H1 (cell line): ENCODE measurements around the gene ABI3BP. TPM values are rescaled to one million over a fixed set of nuclear protein-coding genes. Genes with fewer than 3 reads are reported as not detected.
A peak's percentile ranks its signal among the peaks of the same experiment; 100 is the strongest.

Experiments
- CTCF ChIA-PET: fragments of 300-600 bp; sonication (Branson Sonifier 250); formaldehyde crosslinking; loops from one replicate; lab custom pipeline; 2021; ENCODE audit not compliant: partially characterized antibody; lab: Charles Lee
- POLR2A ChIA-PET: fragments of 300-600 bp; sonication (Branson Sonifier 250); formaldehyde crosslinking; loops from one replicate; lab custom pipeline; 2021; ENCODE audit warnings: inconsistent platforms; ENCODE audit not compliant: partially characterized antibody; lab: Charles Lee
- DNase-seq, 2 experiments: peaks; one replicate each; pipeline versions ENCODE4 v3.0.0 to v3.0.0-alpha.2; 2010 to 2022; ENCODE audit warnings: low spot score in 2 of 2, low read depth in 1 of 2, mixed read lengths in 1 of 2
- FAIRE-seq: peaks from 2 replicates; lab custom pipeline; 2011; peaks lifted over from hg19 to GRCh38; lab: Jason Lieb, UNC
- H2AFZ ChIP-seq: 2 replicates; pipeline ENCODE4 v1.8.1; 2012; ENCODE audit warnings: low read length, inconsistent platforms
- H2AK5ac ChIP-seq: 2 replicates; pipeline ENCODE4 v1.6.1; 2013; ENCODE audit warnings: low read depth, low read length
- H2BK120ac ChIP-seq: replicated peaks from 2 replicates; pipeline ENCODE3; 2013; ENCODE audit warnings: low read depth, low read length, inconsistent platforms
- H2BK12ac ChIP-seq: 2 replicates; pipeline ENCODE4 v1.6.1; 2013; ENCODE audit warnings: low read depth, low read length
- H2BK15ac ChIP-seq: 2 replicates; pipeline ENCODE4 v1.6.1; 2013; ENCODE audit warnings: low read length
- H2BK20ac ChIP-seq: 2 replicates; pipeline ENCODE4 v1.6.1; 2013; ENCODE audit warnings: low read length
- H2BK5ac ChIP-seq: 2 replicates; pipeline ENCODE4 v1.6.1; 2013; ENCODE audit warnings: low read depth, low read length
- H3K14ac ChIP-seq: 2 replicates; pipeline ENCODE4 v1.6.1; 2013; ENCODE audit warnings: inconsistent platforms; ENCODE audit not compliant: insufficient read length
- H3K18ac ChIP-seq: 2 replicates; pipeline ENCODE4 v1.6.1; 2013; ENCODE audit warnings: low read length; ENCODE audit errors: extremely low read depth
- H3K23ac ChIP-seq: 2 replicates; pipeline ENCODE4 v1.6.1; 2013; ENCODE audit warnings: inconsistent platforms; ENCODE audit not compliant: insufficient read length
- H3K23me2 ChIP-seq: 2 replicates; pipeline ENCODE4 v1.6.1; 2013; ENCODE audit warnings: low read depth, low read length
- H3K27ac ChIP-seq: 2 replicates; pipeline ENCODE4 v1.6.1; 2011; ENCODE audit warnings: low read depth, low read length, inconsistent platforms
- H3K27me3 ChIP-seq, 4 experiments: replicated peaks in 1 of 4; 1 replicate in 1 of 4; 2 replicates in 3 of 4; pipeline versions ENCODE4 v1.6.1 to v1.8.1; 2011 to 2013; ENCODE audit warnings: low read length in 3 of 4, mild to moderate bottlenecking in 3 of 4, inconsistent platforms in 2 of 4, mixed read lengths in 2 of 4, moderate library complexity in 1 of 4; ENCODE audit not compliant: control insufficient read depth in 3 of 4, insufficient read depth in 3 of 4; ENCODE audit errors: extremely low read depth in 1 of 4
- H3K36me3 ChIP-seq, 4 experiments: 2 replicates each; pipeline versions ENCODE4 v1.6.1 to v1.8.1; 2011 to 2013; ENCODE audit warnings: mild to moderate bottlenecking in 4 of 4, low read length in 3 of 4, moderate library complexity in 2 of 4, control low read depth in 1 of 4, inconsistent platforms in 1 of 4; ENCODE audit not compliant: insufficient read depth in 4 of 4, control insufficient read depth in 2 of 4
- H3K4ac ChIP-seq: replicated peaks from 2 replicates; pipeline ENCODE3; 2013; ENCODE audit warnings: low read length, low read depth, mixed read lengths, inconsistent platforms; ENCODE audit not compliant: insufficient read length
- H3K4me1 ChIP-seq, 4 experiments: replicated peaks in 1 of 4; 1 replicate in 1 of 4; 2 replicates in 3 of 4; pipeline versions ENCODE4 v1.6.1 to v1.8.1; 2011 to 2013; ENCODE audit warnings: low read length in 3 of 4, inconsistent platforms in 2 of 4, mixed read lengths in 1 of 4; ENCODE audit not compliant: insufficient read depth in 4 of 4, control insufficient read depth in 3 of 4
- H3K4me2 ChIP-seq, 2 experiments: 2 replicates each; pipeline versions ENCODE4 v1.6.1 to v1.8.1; 2011 to 2013; ENCODE audit warnings: low read depth in 2 of 2, low read length in 2 of 2, control low read depth in 1 of 2, inconsistent platforms in 1 of 2, mild to moderate bottlenecking in 1 of 2; ENCODE audit not compliant: insufficient read depth in 1 of 2
- H3K4me3 ChIP-seq, 4 experiments: fragments of 200-600, 300-600 bp in 1 of 4; sonication (generic), shearing (Covaris generic), sonication (Bioruptor Twin) in 1 of 4; 2 replicates each; pipeline versions ENCODE4 v1.5.1 to v1.8.1; 2011 to 2016; ENCODE audit warnings: low read length in 4 of 4, low read depth in 3 of 4, control low read depth in 2 of 4, inconsistent platforms in 2 of 4, mild to moderate bottlenecking in 2 of 4, mixed read lengths in 1 of 4, moderate library complexity in 1 of 4; ENCODE audit not compliant: insufficient read depth in 2 of 4; ENCODE audit errors: extremely low read depth in 1 of 4
- H3K56ac ChIP-seq: replicated peaks from 2 replicates; pipeline ENCODE3; 2013; ENCODE audit warnings: low read depth, mild to moderate bottlenecking, mixed read lengths, low read length, inconsistent platforms; ENCODE audit not compliant: insufficient read length
- H3K79me1 ChIP-seq: 2 replicates; pipeline ENCODE4 v1.6.1; 2013; ENCODE audit warnings: low read depth, low read length, control low read depth
- H3K79me2 ChIP-seq, 2 experiments: 2 replicates each; pipeline versions ENCODE4 v1.6.1 to v1.8.1; 2012 to 2013; ENCODE audit warnings: low read length in 2 of 2, mild to moderate bottlenecking in 2 of 2, inconsistent platforms in 1 of 2; ENCODE audit not compliant: insufficient read depth in 2 of 2, control insufficient read depth in 1 of 2
- H3K9ac ChIP-seq, 4 experiments: replicated peaks in 1 of 4; 1 replicate in 1 of 4; 2 replicates in 3 of 4; pipeline versions ENCODE4 v1.6.1 to v1.8.1; 2011 to 2013; ENCODE audit warnings: low read depth in 3 of 4, low read length in 3 of 4, control low read depth in 2 of 4, mild to moderate bottlenecking in 2 of 4, moderate library complexity in 2 of 4, inconsistent platforms in 1 of 4; ENCODE audit errors: extremely low read depth in 1 of 4
- H3K9me3 ChIP-seq, 2 experiments: 2 replicates each; pipeline versions ENCODE4 v1.6.1 to v1.8.1; 2012 to 2013; ENCODE audit warnings: mild to moderate bottlenecking in 2 of 2, moderate library complexity in 2 of 2, control low read depth in 1 of 2, inconsistent platforms in 1 of 2, low read depth in 1 of 2, low read length in 1 of 2, mixed read lengths in 1 of 2; ENCODE audit not compliant: insufficient read depth in 2 of 2
- H4K20me1 ChIP-seq, 2 experiments: replicated peaks in 1 of 2; 2 replicates each; pipeline versions ENCODE3 to v1.8.1; 2011 to 2013; ENCODE audit warnings: inconsistent platforms in 2 of 2, low read length in 2 of 2, mild to moderate bottlenecking in 1 of 2; ENCODE audit not compliant: insufficient read depth in 2 of 2, control insufficient read depth in 1 of 2
- H4K5ac ChIP-seq: 2 replicates; pipeline ENCODE4 v1.6.1; 2013; ENCODE audit warnings: low read length, low read depth, mixed read lengths, inconsistent platforms; ENCODE audit not compliant: insufficient read length
- H4K8ac ChIP-seq: 2 replicates; pipeline ENCODE4 v1.8.0; 2013; ENCODE audit warnings: mild to moderate bottlenecking, moderate library complexity, low read length, inconsistent platforms; ENCODE audit not compliant: insufficient read depth; ENCODE audit errors: extremely low read depth
- H4K91ac ChIP-seq: replicated peaks from 2 replicates; pipeline ENCODE3; 2013; ENCODE audit warnings: low read length, mixed read lengths, inconsistent platforms; ENCODE audit not compliant: insufficient read length
- ASH2L ChIP-seq: fragments of 200-600, 300-600 bp; sonication (generic); IDR thresholded peaks from one replicate; pipeline ENCODE4 v1.7.1; 2017; ENCODE audit warnings: low read length
- PHF8 ChIP-seq: fragments of 200-600 bp; sonication (generic); conservative IDR thresholded peaks from 2 replicates; pipeline ENCODE4 v1.7.1; 2012; ENCODE audit warnings: low read depth, mild to moderate bottlenecking, inconsistent platforms, low read length, moderate library complexity
- RBBP5 ChIP-seq: IDR thresholded peaks from 2 replicates; pipeline ENCODE4 v1.7.1; 2012; ENCODE audit warnings: low read depth, mild to moderate bottlenecking, inconsistent platforms, low read length, moderate library complexity, borderline replicate concordance
- SAP30 ChIP-seq: fragments of 300-600 bp; sonication (generic); IDR thresholded peaks from 2 replicates; pipeline ENCODE4 v1.7.1; 2012; ENCODE audit warnings: low read length, moderate library complexity, mild to moderate bottlenecking, inconsistent platforms; ENCODE audit not compliant: insufficient read depth, insufficient replicate concordance
- SIN3A ChIP-seq, 2 experiments: IDR thresholded peaks in 1 of 2; conservative IDR thresholded peaks in 1 of 2; 2 replicates each; pipeline ENCODE4 v1.6.1; 2011 to 2012; ENCODE audit warnings: low read length in 2 of 2, improper control_type of control experiment in 1 of 2, low read depth in 1 of 2, mild to moderate bottlenecking in 1 of 2
- USF2 ChIP-seq: IDR thresholded peaks from 2 replicates; pipeline ENCODE4 v1.6.1; 2011; ENCODE audit warnings: low read length, improper control_type of control experiment
- ZNF274 ChIP-seq: IDR thresholded peaks from 2 replicates; pipeline ENCODE4 v1.7.0; 2012; ENCODE audit warnings: low read length, borderline replicate concordance; ENCODE audit errors: extremely low read depth
- WGBS, 2 experiments: shearing (Covaris generic) in 1 of 2; methylation state at CpG; one replicate each; pipeline versions ENCODE4 v1.1.6 to v1.1.7; 2013 to 2015; ENCODE audit warnings: low lambda C conversion rate in 2 of 2, mixed read lengths in 2 of 2, inconsistent platforms in 1 of 2, low coverage in 1 of 2, missing lambda C conversion rate in 1 of 2; ENCODE audit not compliant: insufficient replicate concordance in 2 of 2, insufficient coverage in 1 of 2, insufficient read length in 1 of 2; ENCODE audit errors: extremely low coverage in 1 of 2, missing lambda C conversion rate in 1 of 2; 5-methylcytosine and 5-hydroxymethylcytosine counted together
- polyA plus RNA-seq, 7 experiments: library from polyadenylated mRNA; depleted of rRNA in 3 of 7; stranded (reverse) in 5 of 7; unstranded in 2 of 7; fragments of >200 nt in 5 of 7; fragments of 200-250 nt in 2 of 7; gene quantifications; 1 replicate in 5 of 7; 2 replicates in 1 of 7; 4 replicates in 1 of 7; pipeline versions ENCODE4 v1.2.1 to v1.2.3, GENCODE V29; 2011 to 2013; ENCODE audit warnings: missing spikeins in 2 of 7, mixed read lengths in 2 of 7
- total RNA-seq: library from RNA; stranded (reverse); fragmentation: NEBNext Ultra II Directional; extraction: Animal tissue kit (Norgen Biotek cat#: 25700); gene quantifications from 2 replicates; pipeline ENCODE4 v1.2.1, GENCODE V29; 2021

ABI3BP gene
- total and polyA plus RNA-seq, 2 of the 8 experiments (the other 6 are each of a cell fraction or from before 2014, with no cell fraction given): 0.08 to 0.32 TPM

- no peak overlapping the region for H2BK15ac ChIP-seq
- FAIRE-seq (no peak), DNase-seq (no peak)
- 73% methylated on average over 5 of the region's 5 CpGs; no CpG with 5 or more reads in 1 of the 2 experiments for WGBS, 2 experiments
- H3K9me3 ChIP-seq: 0 out of 4 replicates have a peak, but pooled peaks cover 0 to 3% of the 10 kb centered on the region in 2 experiments
- H3K4me2 ChIP-seq: no peak overlapping the region
- no peaks in the 10 kb centered on the region for H3K27me3 ChIP-seq
- no peak overlapping the region for H3K56ac ChIP-seq
- H3K18ac ChIP-seq: no peak overlapping the region
- no peak overlapping the region for H4K91ac ChIP-seq
- no peaks in the 10 kb centered on the region for H3K79me1 ChIP-seq
- no peak overlapping the region for H2AK5ac ChIP-seq
- no peak overlapping the region for H4K8ac ChIP-seq
- H3K79me2 ChIP-seq: no peaks in the 10 kb centered on the region
- POLR2A ChIA-PET: no interaction called here
- H3K27ac ChIP-seq: no peak overlapping the region
- H3K4me1 ChIP-seq: no peaks in the 10 kb centered on the region
- no peaks in the 10 kb centered on the region for H4K20me1 ChIP-seq
- no peak overlapping the region for H2BK120ac ChIP-seq
- H3K4me3 ChIP-seq: no peak overlapping the region
- no peaks in the 10 kb centered on the region for H3K36me3 ChIP-seq
- no peak overlapping the region for H2BK5ac ChIP-seq
- no peak overlapping the region for H3K9ac ChIP-seq
- H3K23ac ChIP-seq: no peak overlapping the region
- H3K4ac ChIP-seq: no peak overlapping the region
- H2BK20ac ChIP-seq: no peak overlapping the region
- H2AFZ ChIP-seq: peak overlapping the region; percentile 58; the same call in 1 of the 2 replicates
- no peak overlapping the region for H3K14ac ChIP-seq
- H2BK12ac ChIP-seq: no peak overlapping the region
- no peaks in the 10 kb centered on the region for H3K23me2 ChIP-seq
- no peak overlapping the region for H4K5ac ChIP-seq
- CTCF ChIA-PET: no interaction called here
- TF ChIP-seq PHF8 (no peak), SIN3A (conservative IDR thresholded peaks at IDR 0.05 in 1 of 2, IDR thresholded peaks at IDR 0.05 in 1 of 2; ENCODE audit: low read depth in 1 of 2, low read length in 2 of 2) (no peak), SAP30 (no peak), RBBP5 (no peak), ZNF274 (no peak), ASH2L (no peak), USF2 (no peak)
These were observed 34.1 kb upstream of the ABI3BP start for GRCh38 chr3:101027286-101027685.
